Activated T-helper 17 cell treated with anti-CD3 and anti-CD28 coated beads, Interleukin-2, amount 50 U/mL, for 72 hours (primary cell): ENCODE measurements around the gene GJB5. TPM values are rescaled to one million over a fixed set of nuclear protein-coding genes. Genes with fewer than 3 reads are reported as not detected.

Source experiments
- ATAC-seq: fragments of 150-1000 bp; cut with Tn5 transposase; replicated peaks from 2 replicates; pipeline ENCODE4 v1.10.0; 2021; ENCODE audit warnings: mild to moderate bottlenecking, moderate library complexity
- H3K27ac Mint-ChIP-seq: one replicate; pipeline ENCODE4 v1.8.0; 2022; ENCODE audit warnings: mixed read lengths
- H3K27me3 Mint-ChIP-seq: one replicate; pipeline ENCODE4 v1.8.0; 2022; ENCODE audit warnings: mixed read lengths
- H3K36me3 Mint-ChIP-seq: one replicate; pipeline ENCODE4 v1.8.0; 2022; ENCODE audit warnings: low read depth, mild to moderate bottlenecking, mixed read lengths
- H3K4me1 Mint-ChIP-seq: one replicate; pipeline ENCODE4 v1.8.0; 2022; ENCODE audit warnings: mixed read lengths
- H3K4me3 Mint-ChIP-seq: one replicate; pipeline ENCODE4 v1.8.0; 2022; ENCODE audit warnings: mild to moderate bottlenecking, mixed read lengths
- H3K9me3 Mint-ChIP-seq: one replicate; pipeline ENCODE4 v1.8.0; 2022; ENCODE audit warnings: mixed read lengths
- total RNA-seq, 2 donors: library from RNA; stranded (reverse); gene quantifications; one replicate each; pipeline ENCODE4 v1.2.3, GENCODE V29; 2022

GJB5 gene
- total RNA-seq, 2 donors from 2014 or later, result not detected

DNA sequence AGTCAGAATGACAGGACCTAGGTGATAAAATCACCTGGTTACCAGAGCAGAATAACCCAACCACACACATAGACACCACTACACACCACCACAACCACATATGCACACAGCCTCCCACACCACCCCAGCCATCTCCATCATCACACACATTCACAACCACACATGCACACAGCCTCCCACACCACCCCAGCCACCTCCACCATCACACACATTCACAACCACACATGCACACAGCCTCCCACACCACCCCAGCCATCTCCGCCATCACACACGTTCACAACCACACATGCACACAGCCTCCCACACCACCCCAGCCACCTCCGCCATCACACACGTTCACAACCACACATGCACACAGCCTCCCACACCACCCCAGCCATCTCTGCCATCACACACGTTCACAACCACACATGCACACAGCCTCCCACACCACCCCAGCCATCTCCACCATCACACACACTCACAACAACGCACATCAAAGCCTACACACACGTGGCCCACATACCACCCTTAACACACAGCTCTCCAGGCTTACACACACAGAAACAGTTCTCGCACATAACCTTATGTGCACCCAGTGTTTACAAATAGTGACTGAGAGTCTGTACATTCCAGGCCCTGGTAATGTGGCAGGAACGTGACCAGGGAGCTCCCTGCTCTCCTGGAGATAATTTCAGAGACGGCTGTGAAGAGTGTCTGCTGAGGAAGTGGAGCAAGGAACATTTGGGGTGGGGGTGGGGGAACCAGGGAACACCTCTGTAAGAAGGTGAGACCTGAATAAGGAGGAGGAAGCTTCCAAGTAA, 22.9 kb downstream of the GJB5 start:
- no peak for ATAC-seq
- no peaks in the 10 kb centered on the region for H3K36me3 Mint-ChIP-seq
- no peaks in the 10 kb centered on the region for H3K9me3 Mint-ChIP-seq
- H3K27me3 Mint-ChIP-seq, result peaks cover 29% of the 10 kb centered on the region
- H3K4me1 Mint-ChIP-seq, result no peaks in the 10 kb centered on the region
- H3K4me3 Mint-ChIP-seq, result no peak overlapping the region
- no peak overlapping the region for H3K27ac Mint-ChIP-seq

DNA sequence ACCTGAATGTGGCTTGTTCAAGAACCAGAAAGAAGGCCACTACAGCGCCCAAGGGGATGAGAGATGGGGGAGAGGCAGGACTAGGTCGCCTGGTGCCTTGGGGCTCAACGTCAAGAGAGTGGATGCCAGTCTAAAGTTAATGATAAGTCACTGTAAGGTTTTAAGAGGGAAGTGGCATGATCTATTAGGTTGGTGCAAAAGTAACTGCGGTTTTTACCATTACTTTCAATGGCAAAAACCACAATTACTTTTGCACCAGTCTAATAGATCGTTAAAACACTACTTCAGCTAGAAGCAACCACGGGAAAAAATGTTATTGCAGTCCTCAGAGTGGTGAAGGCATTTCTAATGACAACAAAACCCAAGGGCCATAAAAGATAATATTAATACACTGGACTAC, 23.5 kb downstream of the GJB5 start:
- no peaks in the 10 kb centered on the region for H3K36me3 Mint-ChIP-seq
- H3K27me3 Mint-ChIP-seq, result peaks cover 35% of the 10 kb centered on the region
- H3K4me1 Mint-ChIP-seq, result no peaks in the 10 kb centered on the region
- H3K4me3 Mint-ChIP-seq, result no peak overlapping the region
- H3K9me3 Mint-ChIP-seq, result no peaks in the 10 kb centered on the region
- no peak for ATAC-seq
- H3K27ac Mint-ChIP-seq, result no peak overlapping the region

DNA sequence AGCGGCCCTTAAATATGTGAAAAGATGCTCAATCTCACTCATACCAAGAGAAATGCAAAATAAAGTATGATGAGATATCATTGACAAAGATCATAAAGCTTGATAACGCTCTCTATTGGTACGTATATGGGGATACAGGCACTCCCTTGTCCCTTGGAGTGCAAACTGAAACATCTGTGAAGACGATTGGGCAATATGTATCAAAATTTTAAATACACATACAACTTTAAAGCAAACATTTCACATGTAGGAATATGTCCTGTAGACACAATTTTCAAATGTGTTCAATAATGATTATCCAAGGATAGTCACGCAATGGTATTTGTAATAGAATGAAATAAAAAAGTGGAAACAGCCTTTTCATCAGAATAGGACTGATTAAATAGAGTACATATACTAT, 24.2 kb downstream of the GJB5 start:
- H3K4me3 Mint-ChIP-seq, result no peak overlapping the region
- no peaks in the 10 kb centered on the region for H3K4me1 Mint-ChIP-seq
- H3K27ac Mint-ChIP-seq, result no peak overlapping the region
- ATAC-seq, result no peak
- peaks cover 39% of the 10 kb centered on the region for H3K27me3 Mint-ChIP-seq
- no peaks in the 10 kb centered on the region for H3K9me3 Mint-ChIP-seq
- no peaks in the 10 kb centered on the region for H3K36me3 Mint-ChIP-seq

DNA sequence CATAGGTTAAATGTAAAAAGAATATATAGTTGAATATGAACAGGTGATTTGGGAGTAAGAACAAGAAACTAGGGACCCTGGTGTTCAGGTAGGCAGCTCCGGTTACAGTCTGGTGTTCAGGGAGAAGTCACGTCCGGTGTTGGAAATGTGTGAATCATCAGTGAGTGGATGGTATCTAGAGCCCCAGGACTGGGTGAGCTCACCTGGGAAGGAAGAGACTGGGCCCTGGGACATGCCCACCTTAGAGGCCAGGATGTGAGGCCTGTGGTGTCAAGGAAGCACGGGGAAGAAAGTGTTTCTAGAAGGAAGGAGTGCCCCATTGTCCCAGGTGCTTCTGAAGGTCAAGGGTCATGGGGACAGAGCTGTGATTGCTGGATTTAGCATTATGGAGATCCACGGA, 24.7 kb downstream of the GJB5 start:
- Mint-ChIP-seq H3K9me3 (no peaks in the 10 kb centered on the region), H3K36me3 (no peaks in the 10 kb centered on the region), H3K4me1 (no peaks in the 10 kb centered on the region), H3K27ac (no peak overlapping the region), H3K4me3 (no peak overlapping the region), H3K27me3 (peaks cover 43% of the 10 kb centered on the region)
- no peak for ATAC-seq

DNA sequence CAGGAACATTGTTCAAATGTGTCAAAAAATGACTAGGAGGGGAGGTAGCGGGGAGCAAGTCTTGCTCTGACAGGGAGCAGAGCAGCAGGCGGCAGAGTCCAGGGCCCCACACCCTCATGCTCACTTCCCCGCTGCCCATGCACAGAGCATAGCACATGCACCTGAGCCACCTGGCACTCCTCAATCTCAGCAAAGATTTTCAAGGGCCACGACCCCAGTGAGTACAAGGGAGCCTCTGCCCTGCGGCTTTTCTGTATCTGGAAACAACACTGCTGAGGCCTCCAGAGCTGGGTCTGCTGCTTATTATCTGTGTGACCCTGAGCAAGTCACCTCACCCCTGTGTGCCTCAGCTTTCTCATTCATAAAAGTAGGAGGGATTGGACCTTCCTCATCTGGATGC, 25.1 kb downstream of the GJB5 start:
- Mint-ChIP-seq H3K27me3 (peaks cover 47% of the 10 kb centered on the region), H3K9me3 (no peaks in the 10 kb centered on the region), H3K27ac (no peak overlapping the region), H3K36me3 (no peaks in the 10 kb centered on the region), H3K4me1 (no peaks in the 10 kb centered on the region), H3K4me3 (no peak overlapping the region)
- ATAC-seq, result no peak

DNA sequence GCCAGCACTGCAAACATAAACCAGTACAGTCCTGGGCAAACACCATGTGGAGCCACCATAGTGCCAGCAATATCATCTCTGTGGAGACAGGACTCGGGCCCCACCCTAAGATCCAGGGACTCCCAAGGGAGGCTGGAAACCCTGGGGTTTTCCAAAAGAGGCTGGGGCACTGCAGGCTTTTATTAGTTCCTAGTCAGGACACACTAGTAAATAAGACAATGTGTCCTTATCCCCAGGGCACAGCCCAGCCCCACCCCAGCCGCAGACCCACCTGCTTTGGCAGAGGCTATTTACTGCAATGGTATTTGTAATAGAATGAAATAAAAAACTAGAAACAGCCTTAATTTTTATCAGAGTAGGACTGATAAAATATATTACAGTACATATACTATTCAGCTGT, 25.7 kb downstream of the GJB5 start:
- H3K9me3 Mint-ChIP-seq, result no peaks in the 10 kb centered on the region
- ATAC-seq, result no peak
- no peaks in the 10 kb centered on the region for H3K36me3 Mint-ChIP-seq
- no peak overlapping the region for H3K4me3 Mint-ChIP-seq
- no peak overlapping the region for H3K27ac Mint-ChIP-seq
- H3K4me1 Mint-ChIP-seq, result no peaks in the 10 kb centered on the region
- H3K27me3 Mint-ChIP-seq, result peaks cover 50% of the 10 kb centered on the region

DNA sequence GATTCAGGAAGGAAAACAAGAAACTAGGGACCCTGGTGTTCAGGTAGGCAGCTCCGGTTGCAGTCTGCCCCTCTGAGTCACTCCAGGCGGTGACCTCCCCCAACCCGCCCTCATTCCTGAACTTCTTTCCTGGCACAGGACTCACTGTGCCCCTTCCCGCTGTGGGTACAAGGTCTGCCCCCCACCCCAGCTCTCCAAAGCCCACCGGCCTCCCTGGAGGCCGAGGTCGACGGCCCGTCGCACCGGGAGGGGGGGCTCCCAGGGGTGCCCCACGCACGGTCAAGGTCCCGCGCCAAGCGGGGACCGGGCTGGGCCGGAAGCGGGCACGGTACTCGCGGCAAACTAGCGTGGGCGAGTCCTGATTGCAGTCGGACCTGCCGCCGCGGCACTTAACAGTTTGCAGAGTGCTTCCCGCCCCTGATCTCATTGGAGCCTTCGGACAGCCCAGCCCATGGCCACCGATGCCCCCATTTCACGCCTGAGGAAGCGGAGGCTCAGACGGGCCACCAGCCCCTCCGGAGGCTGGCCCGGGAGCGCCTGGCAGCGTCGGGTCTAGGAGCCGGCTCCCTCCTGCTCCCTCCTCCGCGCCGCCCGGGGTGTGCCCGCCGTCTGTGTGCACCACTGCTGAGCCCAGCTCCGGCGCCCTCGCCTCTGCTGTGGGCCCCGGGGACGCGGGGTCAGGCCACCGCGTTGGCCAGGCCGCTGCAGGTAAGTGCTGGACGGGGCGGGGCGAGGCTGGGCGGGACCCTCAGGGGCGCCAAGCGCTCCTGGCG, 26.4 kb downstream of the GJB5 start, which contains the start of gene GJB3:
Gene GJB3 (plus strand): TSS at position 144 of the 773 bp plus-strand sequence. CDS start 3,549 bp downstream, outside the sequence.
- H3K27me3 Mint-ChIP-seq, result peaks cover 50% of the 10 kb centered on the region
- ATAC-seq, result peak; percentile 34

DNA sequence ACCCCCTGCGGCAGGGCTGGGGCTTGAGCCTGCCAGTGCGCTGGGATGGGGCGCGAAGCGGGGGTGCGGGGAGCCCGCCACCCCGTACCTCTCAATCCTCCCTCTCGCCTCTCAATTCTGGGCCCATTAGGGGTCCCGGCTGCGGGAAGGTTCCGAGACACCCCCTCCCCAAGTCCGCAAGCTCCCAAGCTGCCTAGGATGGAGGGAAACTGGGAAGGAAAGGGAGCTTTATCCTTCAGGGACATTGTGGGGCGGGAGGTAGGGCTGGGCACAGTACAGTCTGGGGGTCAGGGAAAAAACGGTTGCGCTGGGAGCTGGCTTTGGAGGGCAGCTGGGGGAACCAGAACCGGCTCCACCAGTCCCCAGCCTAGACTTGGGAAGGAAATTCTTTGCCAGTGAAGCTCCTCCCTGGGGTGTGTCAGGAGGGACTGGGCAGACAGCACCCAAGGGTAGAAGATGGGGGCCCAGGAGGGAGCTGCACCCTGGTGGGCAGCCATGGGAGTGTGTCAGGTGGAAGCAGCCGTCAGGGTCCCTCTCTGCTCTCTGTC, 27.1 kb downstream of the GJB5 start:
- H3K4me3 Mint-ChIP-seq, result peak overlapping the region; percentile 23

More for the DNA sequence above, 26.4 kb downstream of the GJB5 start, which contains the start of gene GJB3:
- H3K9me3 Mint-ChIP-seq, result no peaks in the 10 kb centered on the region
- peaks cover under 1% of the 10 kb centered on the region for H3K4me1 Mint-ChIP-seq
- H3K4me3 Mint-ChIP-seq, result peak within 1 kb of the TSS; percentile 23
- no peak within 1 kb of the TSS for H3K27ac Mint-ChIP-seq
- no peaks in the 10 kb centered on the region for H3K36me3 Mint-ChIP-seq

DNA sequence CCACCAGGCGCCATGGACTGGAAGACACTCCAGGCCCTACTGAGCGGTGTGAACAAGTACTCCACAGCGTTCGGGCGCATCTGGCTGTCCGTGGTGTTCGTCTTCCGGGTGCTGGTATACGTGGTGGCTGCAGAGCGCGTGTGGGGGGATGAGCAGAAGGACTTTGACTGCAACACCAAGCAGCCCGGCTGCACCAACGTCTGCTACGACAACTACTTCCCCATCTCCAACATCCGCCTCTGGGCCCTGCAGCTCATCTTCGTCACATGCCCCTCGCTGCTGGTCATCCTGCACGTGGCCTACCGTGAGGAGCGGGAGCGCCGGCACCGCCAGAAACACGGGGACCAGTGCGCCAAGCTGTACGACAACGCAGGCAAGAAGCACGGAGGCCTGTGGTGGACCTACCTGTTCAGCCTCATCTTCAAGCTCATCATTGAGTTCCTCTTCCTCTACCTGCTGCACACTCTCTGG, 29.9 kb downstream of the GJB5 start:
- Mint-ChIP-seq H3K4me1 (peaks cover 11% of the 10 kb centered on the region), H3K27ac (no peak overlapping the region), H3K9me3 (no peaks in the 10 kb centered on the region), H3K4me3 (no peak overlapping the region), H3K36me3 (no peaks in the 10 kb centered on the region), H3K27me3 (peaks cover 38% of the 10 kb centered on the region)
- no peak for ATAC-seq

More for the DNA sequence above, 27.1 kb downstream of the GJB5 start:
- H3K36me3 Mint-ChIP-seq, result no peaks in the 10 kb centered on the region
- no peaks in the 10 kb centered on the region for H3K9me3 Mint-ChIP-seq
- ATAC-seq, result no peak
- H3K27ac Mint-ChIP-seq, result no peak overlapping the region
- H3K27me3 Mint-ChIP-seq, result peaks cover 54% of the 10 kb centered on the region
- H3K4me1 Mint-ChIP-seq, result peaks cover 6% of the 10 kb centered on the region

DNA sequence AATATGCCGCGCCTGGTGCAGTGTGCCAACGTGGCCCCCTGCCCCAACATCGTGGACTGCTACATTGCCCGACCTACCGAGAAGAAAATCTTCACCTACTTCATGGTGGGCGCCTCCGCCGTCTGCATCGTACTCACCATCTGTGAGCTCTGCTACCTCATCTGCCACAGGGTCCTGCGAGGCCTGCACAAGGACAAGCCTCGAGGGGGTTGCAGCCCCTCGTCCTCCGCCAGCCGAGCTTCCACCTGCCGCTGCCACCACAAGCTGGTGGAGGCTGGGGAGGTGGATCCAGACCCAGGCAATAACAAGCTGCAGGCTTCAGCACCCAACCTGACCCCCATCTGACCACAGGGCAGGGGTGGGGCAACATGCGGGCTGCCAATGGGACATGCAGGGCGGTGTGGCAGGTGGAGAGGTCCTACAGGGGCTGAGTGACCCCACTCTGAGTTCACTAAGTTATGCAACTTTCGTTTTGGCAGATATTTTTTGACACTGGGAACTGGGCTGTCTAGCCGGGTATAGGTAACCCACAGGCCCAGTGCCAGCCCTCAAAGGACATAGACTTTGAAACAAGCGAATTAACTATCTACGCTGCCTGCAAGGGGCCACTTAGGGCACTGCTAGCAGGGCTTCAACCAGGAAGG, 30.5 kb downstream of the GJB5 start:
- Mint-ChIP-seq H3K4me1 (peaks cover 11% of the 10 kb centered on the region), H3K27me3 (peaks cover 41% of the 10 kb centered on the region), H3K27ac (no peak overlapping the region), H3K36me3 (no peaks in the 10 kb centered on the region), H3K4me3 (no peak overlapping the region), H3K9me3 (no peaks in the 10 kb centered on the region)
- ATAC-seq, result no peak

DNA sequence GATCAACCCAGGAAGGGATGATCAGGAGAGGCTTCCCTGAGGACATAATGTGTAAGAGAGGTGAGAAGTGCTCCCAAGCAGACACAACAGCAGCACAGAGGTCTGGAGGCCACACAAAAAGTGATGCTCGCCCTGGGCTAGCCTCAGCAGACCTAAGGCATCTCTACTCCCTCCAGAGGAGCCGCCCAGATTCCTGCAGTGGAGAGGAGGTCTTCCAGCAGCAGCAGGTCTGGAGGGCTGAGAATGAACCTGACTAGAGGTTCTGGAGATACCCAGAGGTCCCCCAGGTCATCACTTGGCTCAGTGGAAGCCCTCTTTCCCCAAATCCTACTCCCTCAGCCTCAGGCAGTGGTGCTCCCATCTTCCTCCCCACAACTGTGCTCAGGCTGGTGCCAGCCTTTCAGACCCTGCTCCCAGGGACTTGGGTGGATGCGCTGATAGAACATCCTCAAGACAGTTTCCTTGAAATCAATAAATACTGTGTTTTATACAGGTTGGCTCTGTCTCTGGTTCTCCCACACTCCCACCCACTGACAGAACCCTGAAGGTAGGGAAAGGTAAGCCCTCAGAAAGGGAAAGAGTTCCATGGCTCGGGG, 31.1 kb downstream of the GJB5 start:
- H3K27ac Mint-ChIP-seq, result no peak overlapping the region
- H3K36me3 Mint-ChIP-seq, result no peaks in the 10 kb centered on the region
- ATAC-seq, result no peak
- peaks cover 43% of the 10 kb centered on the region for H3K27me3 Mint-ChIP-seq
- H3K4me1 Mint-ChIP-seq, result peaks cover 11% of the 10 kb centered on the region
- H3K9me3 Mint-ChIP-seq, result no peaks in the 10 kb centered on the region
- H3K4me3 Mint-ChIP-seq, result no peak overlapping the region

DNA sequence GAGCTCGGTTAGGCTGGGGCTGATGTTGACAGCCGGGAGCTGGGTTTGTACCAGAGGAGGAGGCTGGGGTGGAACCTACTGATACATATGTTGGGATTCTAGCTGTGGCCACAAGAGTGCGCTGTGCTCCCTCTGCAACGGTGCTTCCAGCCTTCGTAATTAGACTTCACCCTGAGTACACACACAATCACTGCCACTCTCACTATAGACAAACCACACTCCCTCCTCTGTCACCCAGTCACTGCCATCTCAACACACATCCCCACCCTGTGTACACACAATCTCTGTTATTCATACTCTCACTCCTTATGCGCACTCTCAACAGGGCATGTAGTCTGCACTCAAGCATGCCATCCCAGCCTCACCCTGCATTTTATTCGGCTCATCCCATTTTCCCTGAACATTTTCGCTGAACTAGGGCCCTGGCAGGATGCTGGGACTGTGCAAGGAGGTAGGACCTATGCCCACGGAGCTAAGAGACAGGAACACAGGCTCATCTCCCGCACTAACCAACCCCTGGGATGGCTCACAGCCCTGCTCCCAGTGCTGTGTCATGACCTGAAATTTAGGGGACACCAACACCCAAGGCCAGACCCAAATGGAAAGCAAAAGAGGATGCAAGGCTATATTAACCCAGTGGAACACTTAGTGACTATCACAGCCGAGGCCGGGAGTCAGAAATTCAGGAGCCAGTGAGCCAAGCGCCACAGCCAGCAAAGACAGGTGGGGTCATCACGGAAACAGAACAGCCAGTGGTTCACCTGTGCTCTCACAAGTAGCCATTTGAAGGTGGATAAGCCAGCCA, 31.9 kb downstream of the GJB5 start:
- H3K4me3 Mint-ChIP-seq, result no peak overlapping the region
- peaks cover 47% of the 10 kb centered on the region for H3K27me3 Mint-ChIP-seq
- no peaks in the 10 kb centered on the region for H3K36me3 Mint-ChIP-seq
- H3K9me3 Mint-ChIP-seq, result no peaks in the 10 kb centered on the region
- no peak overlapping the region for H3K27ac Mint-ChIP-seq
- H3K4me1 Mint-ChIP-seq, result peaks cover 11% of the 10 kb centered on the region
- peak; percentile 86 for ATAC-seq
